ENCODE measurements around the gene ITGA1.

GRCh38 chr5:53008751-53009150, 221.0 kb downstream of the ITGA1 start:
- no peak for TF ChIP-seq POLR2A (IDR thresholded peaks at IDR 0.05; ENCODE audit: low read length)
- no peak for TF ChIP-seq GATA1 (IDR thresholded peaks at IDR 0.05; ENCODE audit: low read depth, low read length)
